Stimulated activated naive CD8-positive, alpha-beta T cell treated with anti-CD3 and anti-CD28 coated beads, Interleukin-15, Interleukin-2, amounts not matched to agents 100 ng/mL and 50 ng/mL, for 24 hours (primary cell): ENCODE results near the gene CARMIL3.
"Not testable (repeated sequence)": the region's sequence is repeated elsewhere in the genome, so short reads cannot be mapped to it uniquely, and the experiment has no call there.

Experiments
- H3K27ac Mint-ChIP-seq: one replicate; pipeline ENCODE4 v1.8.0; 2021; ENCODE audit warnings: mild to moderate bottlenecking, mixed read lengths
- H3K27me3 Mint-ChIP-seq: one replicate; pipeline ENCODE4 v1.8.0; 2021; ENCODE audit warnings: mixed read lengths
- H3K36me3 Mint-ChIP-seq: one replicate; pipeline ENCODE4 v1.8.0; 2021; ENCODE audit warnings: low read depth, mixed read lengths
- H3K4me1 Mint-ChIP-seq: one replicate; pipeline ENCODE4 v1.8.0; 2021; ENCODE audit warnings: low read depth, mixed read lengths
- H3K4me3 Mint-ChIP-seq: one replicate; pipeline ENCODE4 v1.8.0; 2021; ENCODE audit warnings: mild to moderate bottlenecking, mixed read lengths
- H3K9me3 Mint-ChIP-seq: one replicate; pipeline ENCODE4 v1.8.0; 2021; ENCODE audit warnings: mixed read lengths

CARMIL3 gene

DNA sequence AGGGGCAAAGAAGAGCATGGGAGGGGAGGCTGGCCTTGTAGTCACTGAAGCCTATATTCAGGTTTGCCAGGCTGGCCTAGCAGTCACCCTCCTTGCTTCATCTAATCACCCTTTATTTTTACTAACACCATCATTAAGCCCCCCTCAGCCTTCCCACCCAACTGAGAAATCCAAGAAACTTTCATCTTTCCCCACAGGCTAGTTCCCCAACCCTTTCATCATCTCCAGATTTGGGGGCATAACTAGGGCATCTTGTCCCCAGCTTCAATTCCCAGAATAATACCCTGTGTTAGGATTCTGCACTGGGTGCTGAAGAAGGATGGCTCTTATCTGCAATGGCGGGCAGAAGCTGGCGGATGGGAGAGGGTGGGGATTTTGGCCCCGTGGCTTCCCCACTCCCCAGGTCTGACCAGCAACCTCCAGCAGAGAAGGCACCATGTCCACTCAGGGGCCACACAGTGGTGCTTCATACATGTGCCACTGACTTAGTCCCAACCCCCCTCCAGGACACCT, 49.2 kb downstream of the CARMIL3 start:
- peaks cover 57% of the 10 kb centered on the region for H3K36me3 Mint-ChIP-seq
- no peak overlapping the region for H3K27ac Mint-ChIP-seq
- peaks cover 11% of the 10 kb centered on the region for H3K4me1 Mint-ChIP-seq

GRCh38 chr14:24102357-24103048, 50.7 kb downstream of the CARMIL3 start:
- H3K4me3 Mint-ChIP-seq, result no peak overlapping the region
- peaks cover 48% of the 10 kb centered on the region for H3K36me3 Mint-ChIP-seq
- H3K4me1 Mint-ChIP-seq, result peaks cover 7% of the 10 kb centered on the region
- H3K27ac Mint-ChIP-seq, result no peak overlapping the region
- no peaks in the 10 kb centered on the region for H3K27me3 Mint-ChIP-seq
- H3K9me3 Mint-ChIP-seq, result no peaks in the 10 kb centered on the region

More for the DNA sequence above, 49.2 kb downstream of the CARMIL3 start:
- H3K9me3 Mint-ChIP-seq, result no peaks in the 10 kb centered on the region
- no peak overlapping the region for H3K4me3 Mint-ChIP-seq
- H3K27me3 Mint-ChIP-seq, result no peaks in the 10 kb centered on the region

DNA sequence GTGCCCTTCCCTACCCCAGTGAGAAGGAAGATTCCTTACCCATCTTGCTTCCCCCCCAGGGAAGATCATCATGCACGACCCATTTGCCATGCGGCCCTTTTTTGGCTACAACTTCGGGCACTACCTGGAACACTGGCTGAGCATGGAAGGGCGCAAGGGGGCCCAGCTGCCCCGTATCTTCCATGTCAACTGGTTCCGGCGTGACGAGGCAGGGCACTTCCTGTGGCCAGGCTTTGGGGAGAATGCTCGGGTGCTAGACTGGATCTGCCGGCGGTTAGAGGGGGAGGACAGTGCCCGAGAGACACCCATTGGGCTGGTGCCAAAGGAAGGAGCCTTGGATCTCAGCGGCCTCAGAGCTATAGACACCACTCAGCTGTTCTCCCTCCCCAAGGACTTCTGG, 51.6 kb downstream of the CARMIL3 start:
- Mint-ChIP-seq H3K4me3 (no peak overlapping the region), H3K9me3 (no peaks in the 10 kb centered on the region), H3K27ac (no peak overlapping the region), H3K4me1 (peaks cover 13% of the 10 kb centered on the region), H3K27me3 (no peaks in the 10 kb centered on the region), H3K36me3 (peaks cover 44% of the 10 kb centered on the region)

- peak overlapping the region; percentile 23 for H3K27ac Mint-ChIP-seq
- peaks cover 26% of the 10 kb centered on the region for H3K4me1 Mint-ChIP-seq
- not testable (repeated sequence) for H3K4me3 Mint-ChIP-seq, H3K9me3 Mint-ChIP-seq, H3K27me3 Mint-ChIP-seq
- H3K36me3 Mint-ChIP-seq, result peaks cover 29% of the 10 kb centered on the region
Measured at GRCh38 chr14:24105609-24106239, 53.9 kb downstream of the CARMIL3 start.

DNA sequence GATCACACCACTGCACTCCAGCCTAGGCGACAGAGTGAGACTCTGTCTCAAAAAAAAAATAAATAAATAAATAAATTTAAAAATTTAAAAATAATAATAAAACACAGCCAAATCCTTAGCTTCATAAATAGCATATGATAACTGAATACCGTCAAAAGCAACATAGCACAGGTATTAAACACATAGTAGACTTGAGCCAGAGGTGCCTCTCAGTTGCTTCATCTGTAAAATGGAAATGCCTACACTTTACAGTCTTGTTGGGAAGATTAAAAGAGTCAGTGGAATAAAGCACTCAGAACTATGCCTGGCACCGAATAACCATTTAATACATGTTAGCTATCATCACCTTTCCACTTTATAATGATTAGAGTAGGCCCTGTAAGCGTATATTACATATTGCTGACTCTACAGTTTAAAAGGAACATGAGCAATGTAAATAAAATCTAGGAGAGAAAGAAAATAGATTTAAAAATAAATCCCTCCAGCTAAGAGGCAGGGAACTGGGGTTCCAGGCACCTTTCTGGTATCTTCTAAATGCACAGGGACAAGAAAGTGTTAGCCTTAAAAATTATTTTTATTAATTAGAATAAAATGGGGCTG, 55.0 kb downstream of the CARMIL3 start:
- Mint-ChIP-seq H3K27me3 (no peaks in the 10 kb centered on the region), H3K36me3 (peaks cover 27% of the 10 kb centered on the region), H3K9me3 (no peaks in the 10 kb centered on the region), H3K4me1 (peaks cover 26% of the 10 kb centered on the region), H3K4me3 (no peak overlapping the region), H3K27ac (no peak overlapping the region)

GRCh38 chr14:24108336-24108874, 56.6 kb downstream of the CARMIL3 start:
- Mint-ChIP-seq H3K4me3 (peak overlapping the region; percentile 62), H3K36me3 (peaks cover 13% of the 10 kb centered on the region), H3K27me3 (no peaks in the 10 kb centered on the region), H3K4me1 (peaks cover 28% of the 10 kb centered on the region), H3K27ac (peak overlapping the region; percentile 95), H3K9me3 (no peaks in the 10 kb centered on the region)

GRCh38 chr14:24110060-24110459, 58.3 kb downstream of the CARMIL3 start:
- H3K27ac Mint-ChIP-seq, result no peak overlapping the region

GRCh38 chr14:24110523-24110922, 58.7 kb downstream of the CARMIL3 start:
- Mint-ChIP-seq H3K4me3 (no peak overlapping the region), H3K36me3 (no peaks in the 10 kb centered on the region)

More at GRCh38 chr14:24110060-24110459, 58.3 kb downstream of the CARMIL3 start:
- Mint-ChIP-seq H3K4me1 (peaks cover 34% of the 10 kb centered on the region), H3K36me3 (no peaks in the 10 kb centered on the region), H3K4me3 (no peak overlapping the region), H3K27me3 (no peaks in the 10 kb centered on the region), H3K9me3 (no peaks in the 10 kb centered on the region)

DNA sequence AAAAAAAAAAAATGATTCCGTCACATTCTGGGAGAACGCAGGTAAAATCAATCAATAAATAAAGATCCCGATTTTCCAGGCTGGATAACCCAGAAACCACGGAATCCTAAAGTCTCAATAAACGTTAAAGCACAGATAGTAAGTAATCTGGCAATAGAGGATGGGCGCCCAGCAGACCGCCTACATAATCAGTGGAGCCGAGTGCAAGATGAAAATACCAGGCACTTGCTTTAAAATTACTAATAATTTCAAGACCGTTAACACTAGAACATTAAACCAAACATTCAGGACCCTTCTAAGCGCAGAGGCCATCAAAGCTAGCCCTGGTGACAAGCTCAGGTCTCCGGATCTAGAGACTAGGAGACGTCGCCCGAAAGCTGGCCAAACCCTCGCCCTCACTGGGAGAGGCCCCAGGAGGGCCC, 61.6 kb downstream of the CARMIL3 start:
- Mint-ChIP-seq H3K27ac (peak overlapping the region; percentile 100), H3K4me3 (peak overlapping the region; percentile 98), H3K36me3 (peaks cover 7% of the 10 kb centered on the region), H3K4me1 (peaks cover 42% of the 10 kb centered on the region), H3K9me3 (no peaks in the 10 kb centered on the region), H3K27me3 (no peaks in the 10 kb centered on the region)

More at GRCh38 chr14:24110523-24110922, 58.7 kb downstream of the CARMIL3 start:
- peak overlapping the region; percentile 65 for H3K27ac Mint-ChIP-seq
- H3K4me1 Mint-ChIP-seq, result peaks cover 39% of the 10 kb centered on the region
- no peaks in the 10 kb centered on the region for H3K27me3 Mint-ChIP-seq
- no peaks in the 10 kb centered on the region for H3K9me3 Mint-ChIP-seq

DNA sequence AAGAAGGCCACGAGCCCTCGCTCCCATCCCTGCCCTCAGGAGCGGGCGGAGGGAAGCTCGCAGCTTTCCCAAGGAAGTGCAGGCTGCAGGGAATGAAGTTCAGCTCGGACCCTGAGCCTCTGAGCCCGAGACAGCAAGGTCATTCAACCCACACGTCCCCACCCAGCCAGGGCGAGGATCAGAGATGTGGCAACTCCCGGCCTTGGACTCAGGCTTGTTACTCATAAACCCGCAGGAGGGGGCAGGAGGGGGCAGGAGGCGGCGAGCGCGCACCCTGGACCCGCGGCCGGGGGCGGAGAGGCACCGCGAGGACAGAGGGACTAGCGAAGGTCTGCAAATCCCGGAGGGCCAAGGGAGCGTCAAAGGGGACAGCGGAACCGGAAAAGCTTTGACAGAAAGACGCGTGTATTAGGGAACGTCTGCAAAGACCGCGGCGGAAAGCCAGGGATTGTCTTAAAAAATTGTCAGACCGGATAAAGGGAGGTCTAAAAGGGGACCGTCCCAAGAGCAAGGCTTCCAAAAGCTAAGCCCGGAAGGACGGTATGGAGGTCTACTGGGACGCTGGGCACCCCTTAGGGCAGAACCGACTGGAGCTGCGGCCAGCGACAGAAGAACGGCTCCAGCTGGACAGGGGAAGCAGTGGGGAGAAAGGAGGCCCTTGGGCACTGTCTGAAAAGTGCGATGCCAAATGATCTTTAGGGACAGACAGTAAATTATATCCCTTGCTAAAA, 62.2 kb downstream of the CARMIL3 start:
- peaks cover 13% of the 10 kb centered on the region for H3K36me3 Mint-ChIP-seq
- H3K4me3 Mint-ChIP-seq, result peak overlapping the region; percentile 98
- H3K27me3 Mint-ChIP-seq, result no peaks in the 10 kb centered on the region
- H3K27ac Mint-ChIP-seq, result peak overlapping the region; percentile 100
- no peaks in the 10 kb centered on the region for H3K9me3 Mint-ChIP-seq
- H3K4me1 Mint-ChIP-seq, result peaks cover 36% of the 10 kb centered on the region

DNA sequence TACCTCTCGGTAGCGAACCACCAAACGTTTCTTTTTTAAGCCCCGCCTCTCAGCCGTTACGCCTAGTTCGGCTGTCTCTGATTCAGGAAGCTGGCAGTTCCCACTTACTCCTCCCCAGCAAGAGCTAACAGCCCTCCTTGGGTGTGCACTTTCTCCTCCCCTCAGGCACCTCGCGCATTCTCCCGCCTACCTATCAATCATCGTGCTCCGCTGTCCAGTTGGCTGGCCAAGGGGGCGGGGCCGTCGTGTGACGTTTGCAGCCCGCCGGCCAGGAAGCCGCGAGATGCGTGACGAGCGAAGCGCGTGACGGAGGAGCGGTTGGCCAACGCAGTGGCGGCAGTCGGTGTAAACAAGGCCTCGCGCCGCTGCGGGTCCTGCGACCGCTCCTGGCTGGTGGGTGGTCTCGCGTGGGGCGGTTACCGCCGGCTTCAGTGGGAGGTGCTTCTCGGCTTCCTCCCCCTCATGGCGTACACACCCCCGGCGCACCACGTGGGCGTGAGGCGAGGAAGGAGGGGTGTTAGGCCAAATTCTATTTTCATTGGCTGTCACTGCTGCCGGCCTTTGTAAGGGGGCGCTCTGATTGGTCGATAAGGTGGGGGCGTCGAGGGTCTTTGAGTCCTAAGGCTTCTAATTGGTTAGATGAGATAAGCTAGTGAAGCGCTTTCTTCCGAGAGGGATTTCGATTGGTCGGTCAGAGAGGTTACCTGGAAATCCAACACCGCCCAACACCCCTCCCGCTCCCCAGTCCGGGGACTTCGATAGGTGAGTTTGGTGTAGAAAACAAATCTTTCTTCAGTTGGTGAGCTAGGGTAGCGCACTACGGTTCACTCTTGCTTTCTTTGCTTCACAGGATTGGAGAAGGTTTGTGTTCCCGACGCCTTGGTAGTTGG, 63.0 kb downstream of the CARMIL3 start, which contains the start of the genes DCAF11 and NRL:
DCAF11 (plus strand) TSS at position 246 of the 890 bp plus-strand sequence. CDS start 818 bp downstream, outside the sequence.
NRL (minus strand) TSS at position 418 of the 890 bp plus-strand sequence. CDS start 32,101 bp downstream, outside the sequence.
- Mint-ChIP-seq H3K36me3 (peaks cover 21% of the 10 kb centered on the region), H3K9me3 (no peaks in the 10 kb centered on the region), H3K4me3 (peak within 1 kb of the TSS; percentile 98), H3K27me3 (no peaks in the 10 kb centered on the region), H3K4me1 (peaks cover 28% of the 10 kb centered on the region), H3K27ac (peak within 1 kb of the TSS; percentile 100)

DNA sequence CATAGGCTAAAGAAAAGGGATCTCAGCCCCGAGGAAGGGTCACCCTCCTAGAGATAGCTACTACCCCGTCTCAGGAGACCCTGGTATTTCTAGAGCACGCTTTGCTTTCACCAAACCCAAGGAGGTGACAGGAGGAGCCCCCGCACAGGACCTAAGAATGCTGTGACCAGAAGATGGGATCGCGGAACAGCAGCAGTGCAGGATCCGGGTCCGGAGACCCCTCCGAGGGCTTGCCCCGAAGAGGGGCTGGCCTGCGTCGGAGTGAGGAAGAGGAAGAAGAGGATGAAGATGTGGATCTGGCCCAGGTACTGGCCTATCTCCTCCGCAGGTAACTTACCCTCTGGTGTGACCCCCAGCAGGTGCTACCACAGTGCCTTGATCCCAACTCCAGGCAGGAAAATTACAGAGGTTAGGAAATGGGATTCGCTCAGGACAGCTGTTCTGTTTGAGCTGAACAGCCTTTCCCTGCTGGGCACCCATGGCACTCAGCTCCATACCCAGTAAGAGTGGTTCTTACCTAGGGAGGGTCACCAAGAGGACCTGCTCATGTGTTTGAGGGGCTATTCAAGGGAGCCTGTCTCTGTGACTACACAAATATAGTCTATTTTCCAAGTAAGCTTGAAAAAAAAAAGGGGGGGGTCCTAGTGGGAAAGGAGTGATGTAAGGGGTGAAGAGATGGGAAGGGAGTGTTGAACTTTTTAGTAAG, 63.8 kb downstream of the CARMIL3 start:
- Mint-ChIP-seq H3K27ac (peak overlapping the region; percentile 100), H3K27me3 (no peaks in the 10 kb centered on the region), H3K4me3 (peak overlapping the region; percentile 98), H3K9me3 (no peaks in the 10 kb centered on the region), H3K36me3 (peaks cover 24% of the 10 kb centered on the region), H3K4me1 (peaks cover 28% of the 10 kb centered on the region)
